T-helper 9 cell (primary cell): ENCODE data around the gene FXR1.
A peak's percentile ranks its signal among the peaks of the same experiment; 100 is the strongest.
"Not testable (repeated sequence)": the region's sequence is repeated elsewhere in the genome, so short reads cannot be mapped to it uniquely, and the experiment has no call there.

Source experiments
- DNase-seq: peaks from one replicate; pipeline ENCODE4 v3.0.0-alpha.2; 2020

FXR1 gene

GRCh38 chr3:180934638-180935037 is 22.2 kb downstream of the FXR1 start:
- DNase-seq: no peak

GRCh38 chr3:180940826-180941225 is 28.4 kb downstream of the FXR1 start:
- DNase-seq: no peak

GRCh38 chr3:180947761-180948390 is 35.4 kb downstream of the FXR1 start:
- no peak for DNase-seq

GRCh38 chr3:180959691-180960090 is 47.2 kb downstream of the FXR1 start:
- DNase-seq: no peak

- no peak for DNase-seq
These were observed 48.6 kb downstream of the FXR1 start for GRCh38 chr3:180961087-180961486.

GRCh38 chr3:180961552-180961951 is 49.1 kb downstream of the FXR1 start:
- DNase-seq: no peak

- no peak for DNase-seq
These were observed 50.1 kb downstream of the FXR1 start for GRCh38 chr3:180962530-180962929.

GRCh38 chr3:180970931-180971330 is 58.5 kb downstream of the FXR1 start:
- no peak for DNase-seq

- DNase-seq: no peak
These were observed 61.1 kb downstream of the FXR1 start for GRCh38 chr3:180973543-180973942.

GRCh38 chr3:180974286-180974685 is 61.8 kb downstream of the FXR1 start:
- no peak for DNase-seq

- DNase-seq: no peak
These were observed 65.0 kb downstream of the FXR1 start for GRCh38 chr3:180977498-180977897.

- no peak for DNase-seq
These were observed 67.5 kb downstream of the FXR1 start for GRCh38 chr3:180979961-180980360.

- no peak for DNase-seq
These were observed 68.1 kb downstream of the FXR1 start for GRCh38 chr3:180980611-180981010.

- no peak for DNase-seq
These were observed 69.4 kb downstream of the FXR1 start for GRCh38 chr3:180981912-180982311.

- no peak for DNase-seq
These were observed 70.7 kb downstream of the FXR1 start for GRCh38 chr3:180983136-180983535.

GRCh38 chr3:180986366-180986765 is 73.9 kb downstream of the FXR1 start:
- DNase-seq: not testable (repeated sequence)

GRCh38 chr3:180987344-180987743 is 74.9 kb downstream of the FXR1 start:
- no peak for DNase-seq

GRCh38 chr3:180989291-180990163 is 77.1 kb downstream of the FXR1 start, which contains the start of gene DNAJC19:
Gene DNAJC19 (minus strand): TSS chr3:180989736. CDS start chr3:180989602, 134 bp downstream.
- peak; percentile 84 for DNase-seq

- no peak for DNase-seq
These were observed 78.0 kb downstream of the FXR1 start for GRCh38 chr3:180990505-180990904.

- DNase-seq: no peak
These were observed 84.0 kb downstream of the FXR1 start for GRCh38 chr3:180996415-180996932.

- DNase-seq: not testable (repeated sequence)
These were observed 89.9 kb downstream of the FXR1 start for GRCh38 chr3:181002331-181002730.

GRCh38 chr3:181003469-181003868 is 91.0 kb downstream of the FXR1 start:
- not testable (repeated sequence) for DNase-seq

- DNase-seq: no peak
These were observed 94.1 kb downstream of the FXR1 start for GRCh38 chr3:181006541-181006940.

GRCh38 chr3:181007262-181007661 is 94.8 kb downstream of the FXR1 start:
- no peak for DNase-seq
